ENCODE data around the gene NDUFB5. TPM values are rescaled to one million over a fixed set of nuclear protein-coding genes. Genes with fewer than 3 reads are reported as not detected.

NDUFB5 gene
- total and polyA plus RNA-seq, 10 of the 15 experiments (the other 5 are each of a cell fraction or from before 2014, with no cell fraction given) = 82.0 to 320 (median 126) TPM

- Histone ChIP-seq H2AFZ (ENCODE audit: control insufficient read depth, low read depth, low read length) (no peak overlapping the region), H3K79me2 (ENCODE audit: control insufficient read depth, insufficient read depth, low read length) (peaks cover 26% of the 10 kb centered on the region), H3K9ac (ENCODE audit: control insufficient read depth, insufficient read depth, low read length) (no peak overlapping the region), H3K27me3 (replicated peaks in 1 of 2; ENCODE audit: control insufficient read depth in 2 of 2, insufficient read depth in 2 of 2, low read length in 1 of 2) (no peaks in the 10 kb centered on the region; a peak in 1 of 4 replicates), H3K4me3 (no peak overlapping the region), H4K20me1 (ENCODE audit: control insufficient read depth, insufficient read depth) (no peaks in the 10 kb centered on the region), H3K4me2 (ENCODE audit: control insufficient read depth, insufficient read depth) (no peak overlapping the region), H3K36me3 (ENCODE audit: control insufficient read depth in 2 of 2, insufficient read depth in 2 of 2, low read length in 1 of 2) (no peaks in the 10 kb centered on the region), H3K27ac (ENCODE audit: control insufficient read depth, insufficient read depth) (no peak overlapping the region), H3K9me3 (replicated peaks; ENCODE audit: control insufficient read depth, insufficient read depth, low read length) (no peaks in the 10 kb centered on the region), H3K4me1 (ENCODE audit: control insufficient read depth, insufficient read depth, low read length) (no peaks in the 10 kb centered on the region)
- ChIA-PET CTCF (interaction anchor here (0.6 to 3.7 kb wide), 8 partner anchors 8 to 813 kb away, joined by 3 to 20 read pairs (median 4); no protein-coding TSS in a partner anchor), POLR2A (interaction anchor here (0.6 to 0.7 kb wide), 2 partner anchors 430 to 1096 kb away, joined by 4 read pairs; no protein-coding TSS in a partner anchor), RAD21 (ENCODE audit: unreplicated experiment) (interaction anchor here (0.7 to 1.1 kb wide), 4 partner anchors 243 to 462 kb away, joined by 3 read pairs; no protein-coding TSS in a partner anchor), SMC1A (ENCODE audit: uncharacterized antibody, unreplicated experiment) (interaction anchor here (1.3 to 1.4 kb wide), 2 partner anchors 196 to 546 kb away, joined by 4 to 5 read pairs; no protein-coding TSS in a partner anchor)
- ATAC-seq (no peak), FAIRE-seq (no peak), DNase-seq (ENCODE audit: low read depth, low spot score) (no peak)
- intact Hi-C loops (cut with micrococcal nuclease; ENCODE audit: unreplicated experiment) (loop anchor here (5.0 kb wide), 1 partner anchor 543 kb away; no protein-coding TSS in a partner anchor), in situ Hi-C loops (cut with MboI) (loop anchor here (10.0 to 25.0 kb wide), 2 partner anchors 546 to 1123 kb away; no protein-coding TSS in a partner anchor)
- WGBS (ENCODE audit: insufficient coverage, insufficient replicate concordance, low lambda C conversion rate, missing lambda C conversion rate) = no CpG with 5 or more reads among the region's 1 CpG
- BruUV-seq (replicated peaks) = no TSS peak
- TF ChIP-seq ZSCAN29 (IDR thresholded peaks at IDR 0.05) (no peak), BMI1 (IDR thresholded peaks at IDR 0.05; ENCODE audit: borderline replicate concordance) (no peak), RUNX3 (IDR thresholded peaks at IDR 0.05; ENCODE audit: low read length) (no peak), BCL11A (IDR thresholded peaks at IDR 0.05; ENCODE audit: low read depth, low read length) (no peak), NR2C2 (IDR thresholded peaks at IDR 0.05; ENCODE audit: borderline replicate concordance, control insufficient read depth, insufficient read length, low read depth) (no peak), KDM1A (IDR thresholded peaks at IDR 0.05; ENCODE audit: borderline replicate concordance) (no peak)
Observed at GRCh38 chr3:179560791-179561190, 43.8 kb upstream of the NDUFB5 start.
